ENCODE data around the gene COPS9.

GRCh38 chr2:240154606-240155005 lies 18.5 kb upstream of the COPS9 start:
- no peak for TF ChIP-seq POLR2AphosphoS5 (IDR thresholded peaks at IDR 0.05; ENCODE audit: low read depth, low read length)
- TF ChIP-seq SIN3A (IDR thresholded peaks at IDR 0.05; ENCODE audit: borderline replicate concordance, insufficient read depth, low read length), result no peak
- TF ChIP-seq TAF1 (IDR thresholded peaks at IDR 0.05; ENCODE audit: borderline replicate concordance, insufficient read depth, low read length), result no peak
- no peak for TF ChIP-seq REST (IDR thresholded peaks at IDR 0.05; ENCODE audit: insufficient read depth in 1 of 2, low read depth in 2 of 2, low read length in 2 of 2)
